SK-MEL-5 (cell line): Measurements from ENCODE around the gene SHISA9. TPM values are rescaled to one million over a fixed set of nuclear protein-coding genes. Genes with fewer than 3 reads are reported as not detected.

Experiments
- DNase-seq: peaks from one replicate; pipeline ENCODE4 v3.0.0-alpha.2; 2016; ENCODE audit warnings: low read depth, low spot score
- in situ Hi-C: cut with HindIII; loops from 2 replicates; pipeline ENCODE4 v1.10.0; 2016; ENCODE audit warnings: low sequenced_read_pairs, high pct_unique_total_duplicates, low pct_unique_long_range_greater_than_20kb
- total RNA-seq: library from RNA; depleted of rRNA; stranded (reverse); fragments of >200 nt; shearing (Covaris generic); gene quantifications from 2 replicates; pipeline ENCODE4 v1.2.3, GENCODE V29; 2014

Gene SHISA9
- total RNA-seq, 1 experiment from 2014 or later = 0.37 TPM

GRCh38 chr16:13157082-13157481, 255.7 kb downstream of the SHISA9 start:
- in situ Hi-C loops = no loop called here
- no peak for DNase-seq

DNA sequence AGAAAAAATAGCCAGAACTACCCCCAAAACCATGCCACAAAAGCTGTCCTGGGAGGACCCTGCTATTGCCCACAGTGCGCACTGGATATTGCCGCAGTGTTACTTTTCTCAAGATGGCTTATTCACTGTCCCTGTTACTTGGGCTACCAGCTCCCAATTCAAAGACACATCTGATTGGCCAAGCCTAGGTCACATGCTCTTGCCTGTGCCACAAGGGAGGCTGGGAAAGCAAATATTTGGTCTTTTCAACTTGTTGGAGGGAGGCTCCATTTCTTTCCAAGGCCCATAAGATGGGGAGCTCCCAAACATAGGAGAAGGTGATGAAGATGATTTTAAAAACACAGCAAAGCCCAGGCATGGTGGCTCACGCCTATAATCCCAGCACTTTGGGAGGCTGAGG, 257.0 kb downstream of the SHISA9 start:
- DNase-seq = no peak
- in situ Hi-C loops = no loop called here

DNA sequence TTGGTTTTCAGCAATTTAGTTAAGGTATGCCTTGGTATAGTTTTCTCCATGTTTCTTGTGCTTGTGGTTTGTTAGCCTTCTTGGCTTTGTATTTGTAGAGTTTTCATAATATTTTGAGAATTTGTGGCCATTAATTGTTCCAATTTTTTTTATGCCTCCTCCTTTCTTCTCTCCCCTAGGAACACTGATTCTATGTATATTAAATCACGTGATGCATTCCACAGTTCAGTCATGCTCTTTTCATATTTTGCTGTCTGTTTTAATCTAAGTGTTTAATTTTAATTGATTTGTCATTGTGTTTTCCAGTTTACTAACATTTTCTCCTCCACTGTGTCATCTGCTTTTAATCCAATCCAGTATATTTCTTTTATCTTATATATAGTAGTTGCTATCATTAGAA, 263.6 kb downstream of the SHISA9 start:
- in situ Hi-C loops = no loop called here
- DNase-seq = no peak

DNA sequence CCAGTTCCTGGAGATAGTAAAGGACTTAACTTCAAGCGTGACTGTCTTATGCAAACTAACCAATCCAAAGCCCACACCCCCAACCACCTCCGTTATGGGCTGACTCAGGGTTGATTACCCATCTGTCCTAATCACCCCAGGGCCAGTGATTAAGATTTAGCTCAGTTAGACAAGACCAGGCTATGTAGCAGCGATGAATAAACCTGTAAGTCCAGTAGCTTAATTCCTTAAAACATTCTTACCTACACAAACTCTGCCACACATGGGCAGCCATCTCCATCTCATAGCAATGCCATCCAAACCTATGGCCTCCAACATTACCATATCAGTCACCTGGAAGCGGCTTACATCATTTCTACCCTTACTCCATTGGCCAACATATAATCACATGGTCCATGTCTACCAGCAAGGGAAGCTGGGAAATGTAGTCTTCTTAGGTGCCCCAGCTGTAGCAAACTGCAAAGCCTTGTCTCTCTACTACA, 266.7 kb downstream of the SHISA9 start:
- peak; percentile 33 for DNase-seq
- in situ Hi-C loops = no loop called here

DNA sequence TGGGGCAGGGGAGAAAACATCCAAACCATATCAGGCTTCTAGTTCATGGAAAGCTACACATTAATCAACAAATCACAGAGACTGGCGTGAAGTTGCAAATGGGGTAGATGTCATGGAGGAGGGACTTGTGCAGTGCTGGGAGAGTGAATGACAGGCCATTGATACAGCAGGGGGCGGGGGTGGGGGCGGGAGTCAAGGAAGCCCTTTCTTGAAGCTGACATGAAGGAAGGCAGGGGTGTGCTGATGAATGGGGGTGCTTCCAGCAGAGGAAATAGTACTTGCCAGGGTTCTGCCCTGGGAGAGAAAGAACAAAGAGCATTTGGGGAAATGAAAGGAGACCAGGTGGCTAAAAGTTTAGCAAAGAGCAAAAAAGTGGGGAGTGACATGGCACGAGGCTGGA, 269.9 kb downstream of the SHISA9 start:
- no peak for DNase-seq
- in situ Hi-C loops = no loop called here

GRCh38 chr16:13176711-13177110, 275.3 kb downstream of the SHISA9 start:
- in situ Hi-C loops = no loop called here

DNA sequence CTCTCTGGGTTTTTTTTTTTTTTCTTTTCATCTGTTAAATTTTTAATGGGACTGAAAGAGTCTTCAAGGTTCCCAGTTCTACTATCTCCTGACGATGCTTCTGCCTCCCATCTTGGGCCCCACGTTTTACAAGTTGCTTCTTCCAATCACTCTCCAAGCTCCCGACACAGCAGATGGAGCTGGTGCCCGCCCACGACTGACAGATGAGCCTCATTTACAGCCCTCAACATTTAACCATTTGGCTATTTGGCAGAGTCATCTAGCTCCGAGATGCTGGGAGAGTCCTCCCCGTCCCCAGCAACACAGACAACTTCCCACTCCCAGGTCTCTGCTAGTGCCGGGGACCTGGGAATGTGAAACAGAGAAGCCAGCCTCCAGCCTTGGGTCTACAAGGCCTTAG, 276.9 kb downstream of the SHISA9 start:
- DNase-seq = no peak
- in situ Hi-C loops = no loop called here

More at GRCh38 chr16:13176711-13177110, 275.3 kb downstream of the SHISA9 start:
- DNase-seq = no peak

DNA sequence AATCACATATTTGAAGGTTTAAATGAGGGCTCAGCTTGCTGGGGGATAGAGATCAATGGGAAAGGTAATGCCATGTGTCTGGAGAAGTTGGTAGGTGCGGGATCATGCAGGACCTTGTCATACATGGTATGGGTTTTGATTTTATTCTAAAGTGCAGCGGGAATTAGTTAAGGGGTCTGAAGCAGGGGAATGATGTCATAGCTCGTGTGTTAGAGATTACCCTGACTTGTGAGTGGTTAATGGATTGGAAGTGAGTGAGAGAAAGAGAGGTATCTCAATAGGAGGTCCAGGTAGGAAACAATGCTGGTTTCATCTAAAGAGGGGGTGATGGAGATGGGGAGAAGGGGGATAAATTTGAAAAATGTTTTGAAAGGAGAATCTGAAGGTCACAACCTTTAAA, 280.0 kb downstream of the SHISA9 start:
- DNase-seq = no peak
- in situ Hi-C loops = no loop called here

DNA sequence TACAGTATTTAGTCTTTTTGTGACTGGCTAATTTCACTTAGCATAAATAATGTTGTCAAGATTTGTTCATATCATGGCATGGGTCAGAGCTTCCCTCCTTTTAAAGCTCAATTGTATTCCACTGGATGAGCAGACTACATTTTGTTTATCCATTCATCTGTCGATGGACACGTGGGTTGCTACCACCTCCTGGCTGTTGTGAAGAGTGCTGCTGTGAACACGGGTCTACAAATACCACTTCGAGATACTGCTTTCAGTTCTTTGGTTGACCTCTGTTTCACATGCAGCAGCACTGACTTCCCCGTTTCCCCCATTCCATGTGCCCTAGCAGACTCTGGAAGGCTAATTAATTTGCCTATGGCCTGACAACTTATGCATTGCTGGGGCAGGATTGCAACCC, 285.4 kb downstream of the SHISA9 start:
- in situ Hi-C loops = no loop called here
- peak; percentile 57 for DNase-seq

- in situ Hi-C loops = no loop called here
- DNase-seq = no peak
Observed at GRCh38 chr16:13189250-13189649, 287.9 kb downstream of the SHISA9 start.

GRCh38 chr16:13193721-13194120, 292.3 kb downstream of the SHISA9 start:
- DNase-seq = no peak
- in situ Hi-C loops = no loop called here

GRCh38 chr16:13194766-13195165, 293.4 kb downstream of the SHISA9 start:
- no peak for DNase-seq
- in situ Hi-C loops = no loop called here

- no peak for DNase-seq
- in situ Hi-C loops = no loop called here
Observed at GRCh38 chr16:13203725-13204124, 302.3 kb downstream of the SHISA9 start.

DNA sequence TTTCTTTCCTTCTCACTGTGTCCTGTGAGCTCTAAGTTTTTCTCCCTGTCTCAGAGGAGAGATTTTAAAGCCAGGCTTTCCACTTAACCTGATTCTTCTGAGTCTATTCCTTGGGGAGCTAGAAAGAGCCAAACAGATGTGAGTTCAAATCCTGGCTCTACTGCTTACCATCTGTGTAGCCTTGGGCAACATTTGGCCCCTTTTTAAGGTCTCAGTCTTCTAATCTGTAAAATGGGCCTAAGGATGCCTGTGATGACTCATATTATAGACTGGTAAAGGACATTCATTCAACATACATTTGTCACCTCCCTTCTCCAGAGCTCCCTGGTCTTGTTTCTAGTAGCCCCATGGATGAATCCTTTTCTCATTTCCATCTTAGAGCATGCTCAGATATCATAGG, 304.0 kb downstream of the SHISA9 start:
- in situ Hi-C loops = no loop called here
- no peak for DNase-seq

DNA sequence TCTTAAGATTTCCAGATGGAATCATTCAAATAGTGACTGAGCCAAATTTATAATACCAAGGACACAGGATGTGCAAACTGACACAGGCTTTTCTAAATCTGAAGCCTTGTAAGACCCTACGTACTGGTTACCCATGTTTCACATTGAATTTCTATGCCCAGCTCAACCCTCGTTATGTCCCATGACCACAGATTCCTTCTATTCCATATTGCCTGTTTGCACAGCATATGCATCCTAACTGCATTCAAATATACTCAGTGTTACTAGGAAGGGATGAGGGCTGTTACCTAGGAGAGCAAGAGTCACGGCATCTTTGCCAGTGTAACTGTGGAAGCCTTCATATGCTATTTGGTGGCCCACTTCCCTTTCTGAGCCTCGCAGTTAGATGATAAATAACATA, 305.2 kb downstream of the SHISA9 start:
- in situ Hi-C loops = no loop called here
- no peak for DNase-seq

- no peak for DNase-seq
Observed at GRCh38 chr16:13207151-13207550, 305.8 kb downstream of the SHISA9 start.

GRCh38 chr16:13223666-13224065, 322.3 kb downstream of the SHISA9 start:
- in situ Hi-C loops = no loop called here
- DNase-seq = no peak

More at GRCh38 chr16:13207151-13207550, 305.8 kb downstream of the SHISA9 start:
- in situ Hi-C loops = no loop called here

DNA sequence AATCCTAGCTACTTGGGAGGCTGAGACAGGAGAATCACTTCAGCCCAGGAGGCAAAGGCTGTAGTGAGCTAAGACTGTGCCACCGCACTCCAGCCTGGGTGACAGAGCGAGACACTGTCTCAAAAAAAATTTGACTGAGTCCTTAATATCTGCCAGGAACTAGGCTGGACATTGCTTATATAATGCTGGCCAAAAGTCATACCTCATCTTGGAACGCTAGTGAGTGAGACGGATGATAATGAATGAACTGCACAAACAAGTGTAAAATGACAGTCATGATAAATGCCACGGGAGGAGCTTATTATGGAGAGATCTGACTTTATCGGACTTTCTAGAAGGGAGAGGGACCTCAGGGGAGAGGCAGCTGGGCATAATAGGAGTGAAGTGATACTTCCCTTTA, 327.6 kb downstream of the SHISA9 start:
- DNase-seq = no peak
- in situ Hi-C loops = no loop called here

DNA sequence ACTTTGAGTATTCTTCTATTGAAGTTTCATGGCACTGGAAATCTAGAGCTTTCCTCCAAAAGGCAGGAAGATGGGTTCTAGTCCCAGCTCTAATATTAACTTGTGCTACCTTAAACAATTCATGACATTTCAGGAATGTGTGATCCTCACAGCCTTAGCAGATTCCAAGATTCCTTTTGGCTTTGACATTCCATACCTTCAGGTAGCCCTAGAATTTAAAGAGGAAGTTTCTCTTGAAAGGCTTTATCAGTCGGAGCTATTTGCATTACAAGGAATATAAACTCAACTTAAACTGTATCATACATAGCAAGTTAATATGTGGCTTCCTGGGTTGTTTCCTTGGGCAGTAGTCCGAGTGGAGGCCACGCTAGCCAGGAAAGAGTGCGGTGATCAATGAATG, 330.0 kb downstream of the SHISA9 start:
- DNase-seq = no peak
- in situ Hi-C loops = no loop called here

DNA sequence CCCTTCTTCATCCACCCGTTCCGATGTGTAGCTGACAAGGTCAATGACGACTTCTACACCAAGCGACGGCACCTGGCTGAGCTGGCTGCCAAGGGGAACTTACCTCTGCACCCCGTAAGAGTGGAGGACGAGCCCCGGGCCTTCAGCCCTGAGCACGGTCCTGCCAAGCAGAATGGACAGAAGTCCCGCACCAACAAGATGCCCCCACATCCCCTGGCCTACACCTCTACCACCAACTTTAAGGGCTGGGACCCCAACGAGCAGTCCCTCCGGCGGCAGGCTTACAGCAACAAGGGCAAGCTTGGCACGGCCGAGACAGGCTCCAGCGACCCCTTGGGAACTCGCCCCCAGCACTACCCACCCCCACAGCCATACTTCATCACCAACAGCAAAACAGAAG, 333.6 kb downstream of the SHISA9 start:
- in situ Hi-C loops = no loop called here
- no peak for DNase-seq
